ENCODE data around the gene C5AR1.
A peak's percentile ranks its signal among the peaks of the same experiment; 100 is the strongest.
"Not testable (repeated sequence)": the region's sequence is repeated elsewhere in the genome, so short reads cannot be mapped to it uniquely, and the experiment has no call there.

Gene C5AR1

GRCh38 chr19:47331931-47332547 is 22.4 kb downstream of the C5AR1 start, which contains the start of gene C5AR2:
TSS of gene C5AR2 (plus strand) at chr19:47332175. CDS start at chr19:47340800, 8,625 bp downstream.
- DNase-seq (ENCODE audit: low read depth): no peak

GRCh38 chr19:47336765-47337718 is 27.4 kb downstream of the C5AR1 start:
- DNase-seq (ENCODE audit: low read depth): not testable (repeated sequence)

- DNase-seq (ENCODE audit: low read depth): no peak
Observed at GRCh38 chr19:47339196-47339880, 29.7 kb downstream of the C5AR1 start.

GRCh38 chr19:47340477-47341208 is 31.0 kb downstream of the C5AR1 start:
- DNase-seq (ENCODE audit: low read depth): no peak

GRCh38 chr19:47341734-47342133 is 32.1 kb downstream of the C5AR1 start:
- no peak for DNase-seq (ENCODE audit: low read depth)

GRCh38 chr19:47343194-47343802 is 33.6 kb downstream of the C5AR1 start:
- DNase-seq (ENCODE audit: low read depth): no peak

- no peak for DNase-seq (ENCODE audit: low read depth)
Observed at GRCh38 chr19:47344425-47344824, 34.8 kb downstream of the C5AR1 start.

GRCh38 chr19:47346024-47346423 is 36.4 kb downstream of the C5AR1 start:
- not testable (repeated sequence) for DNase-seq (ENCODE audit: low read depth)

GRCh38 chr19:47348819-47349795 is 39.4 kb downstream of the C5AR1 start, which contains the start of gene DHX34:
TSS of gene DHX34 (plus strand) at chr19:47349315. CDS start at chr19:47353031, 3,716 bp downstream.
- peak; percentile 99 for DNase-seq (ENCODE audit: low read depth)

GRCh38 chr19:47350630-47351029 is 41.0 kb downstream of the C5AR1 start:
- peak; percentile 43 for DNase-seq (ENCODE audit: low read depth)

- DNase-seq (ENCODE audit: low read depth): peak; percentile 71
Observed at GRCh38 chr19:47351548-47351947, 41.9 kb downstream of the C5AR1 start.

GRCh38 chr19:47352095-47352494 is 42.4 kb downstream of the C5AR1 start:
- DNase-seq (ENCODE audit: low read depth): no peak

- DNase-seq (ENCODE audit: low read depth): no peak
Observed at GRCh38 chr19:47353307-47353712, 43.6 kb downstream of the C5AR1 start.

GRCh38 chr19:47356900-47357299 is 47.2 kb downstream of the C5AR1 start:
- DNase-seq (ENCODE audit: low read depth): no peak

GRCh38 chr19:47357788-47358680 is 48.4 kb downstream of the C5AR1 start:
- DNase-seq (ENCODE audit: low read depth): peak; percentile 18

- DNase-seq (ENCODE audit: low read depth): no peak
Observed at GRCh38 chr19:47358936-47359335, 49.3 kb downstream of the C5AR1 start.

GRCh38 chr19:47362321-47362720 is 52.7 kb downstream of the C5AR1 start:
- no peak for DNase-seq (ENCODE audit: low read depth)

- DNase-seq (ENCODE audit: low read depth): peak; percentile 90
Observed at GRCh38 chr19:47363758-47364531, 54.3 kb downstream of the C5AR1 start.
